Endodermal cell (in vitro differentiated cells): ENCODE results near the gene DOCK2. TPM values are rescaled to one million over a fixed set of nuclear protein-coding genes. Genes with fewer than 3 reads are reported as not detected.

Experiments used
- DNase-seq: peaks from one replicate; pipeline ENCODE4 v3.0.0-alpha.2; 2017
- H3K27ac ChIP-seq: 2 replicates; pipeline ENCODE4 v1.5.1; 2013; ENCODE audit warnings: mild to moderate bottlenecking, low read depth, low read length, moderate library complexity
- H3K27me3 ChIP-seq: 2 replicates; pipeline ENCODE4 v1.6.1; 2013; ENCODE audit warnings: mild to moderate bottlenecking, low read length, moderate library complexity; ENCODE audit not compliant: insufficient read depth, control insufficient read depth, poor library complexity, severe bottlenecking
- H3K36me3 ChIP-seq: 2 replicates; pipeline ENCODE4 v1.7.0; 2013; ENCODE audit warnings: mild to moderate bottlenecking, low read length, moderate library complexity; ENCODE audit not compliant: control insufficient read depth, insufficient read depth
- H3K4me1 ChIP-seq: one replicate; pipeline ENCODE4 v1.7.0; 2013; ENCODE audit warnings: low read length; ENCODE audit not compliant: control insufficient read depth, insufficient read depth
- H3K4me3 ChIP-seq: 2 replicates; pipeline ENCODE4 v1.5.1; 2013; ENCODE audit warnings: mild to moderate bottlenecking, low read length, moderate library complexity
- H3K9ac ChIP-seq: 2 replicates; pipeline ENCODE4 v1.6.1; 2013; ENCODE audit warnings: mild to moderate bottlenecking, low read length, moderate library complexity; ENCODE audit not compliant: poor library complexity, severe bottlenecking; ENCODE audit errors: extremely low read depth
- H3K9me3 ChIP-seq: 2 replicates; pipeline ENCODE4 v1.6.1; 2013; ENCODE audit warnings: mild to moderate bottlenecking, low read length, moderate library complexity; ENCODE audit not compliant: control insufficient read depth
- H3K27ac Mint-ChIP-seq: 2 replicates; pipeline ENCODE4 v1.8.0; 2020; ENCODE audit warnings: mixed read lengths
- H3K27me3 Mint-ChIP-seq: 2 replicates; pipeline ENCODE4 v1.8.0; 2021; ENCODE audit warnings: mild to moderate bottlenecking, mixed read lengths; ENCODE audit not compliant: insufficient read depth
- H3K36me3 Mint-ChIP-seq: 2 replicates; pipeline ENCODE4 v1.8.0; 2020; ENCODE audit warnings: low read depth, mixed read lengths
- H3K4me1 Mint-ChIP-seq: 2 replicates; pipeline ENCODE4 v1.8.0; 2020; ENCODE audit warnings: mixed read lengths
- H3K4me3 Mint-ChIP-seq: 2 replicates; pipeline ENCODE4 v1.8.0; 2020; ENCODE audit warnings: mild to moderate bottlenecking, moderate library complexity, mixed read lengths
- H3K9me3 Mint-ChIP-seq: 2 replicates; pipeline ENCODE4 v1.8.0; 2020; ENCODE audit warnings: mild to moderate bottlenecking, mixed read lengths
- CTCF ChIP-seq: fragments of 200-600 bp; sonication (generic); conservative IDR thresholded peaks from 2 replicates; pipeline ENCODE4 v1.5.0; 2021; ENCODE audit warnings: antibody characterized with exemption, mild to moderate bottlenecking
- WGBS, 2 experiments: methylation state at CpG; one replicate each; pipeline versions ENCODE4 v1.1.5 to v1.1.7; 2013; ENCODE audit warnings: missing lambda C conversion rate in 2 of 2, mixed read lengths in 1 of 2; ENCODE audit not compliant: insufficient coverage in 1 of 2, insufficient read length in 1 of 2; 5-methylcytosine and 5-hydroxymethylcytosine counted together
- total RNA-seq, 2 donors: library from RNA; stranded (reverse); fragmentation: NEBNext Ultra II Directional in 1 of 2; extraction: Animal tissue kit (Norgen Biotek cat#: 25700) in 1 of 2; gene quantifications; 2 replicates in 1 of 2; 3 replicates in 1 of 2; pipeline ENCODE4 v1.2.1, GENCODE V29; 2021

The DOCK2 gene
- total RNA-seq, 2 donors from 2014 or later: 2.6 to 3.9 TPM

DNA sequence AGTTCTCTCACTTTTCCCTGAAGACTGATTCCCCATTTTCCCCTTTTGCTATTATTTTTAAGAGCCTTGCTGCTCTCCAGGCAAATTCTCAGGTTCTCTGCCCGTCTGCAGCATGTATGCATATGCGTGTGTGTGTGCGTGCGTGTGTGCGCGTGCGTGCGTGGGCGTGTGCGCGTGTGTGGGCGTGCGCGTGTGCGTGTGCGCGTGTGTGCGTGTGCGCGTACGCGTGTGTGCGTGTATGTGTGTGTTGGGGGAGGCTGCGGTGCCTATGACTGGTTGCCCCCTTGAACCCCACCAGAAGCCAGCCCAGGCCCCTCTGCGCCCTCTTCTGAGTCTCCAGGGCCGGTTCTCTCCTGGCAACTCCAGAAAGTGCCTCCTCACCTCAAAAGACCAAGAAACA is 467.6 kb downstream of the DOCK2 start:
- H3K27ac ChIP-seq: no peak overlapping the region
- no peak overlapping the region for H3K27ac Mint-ChIP-seq

DNA sequence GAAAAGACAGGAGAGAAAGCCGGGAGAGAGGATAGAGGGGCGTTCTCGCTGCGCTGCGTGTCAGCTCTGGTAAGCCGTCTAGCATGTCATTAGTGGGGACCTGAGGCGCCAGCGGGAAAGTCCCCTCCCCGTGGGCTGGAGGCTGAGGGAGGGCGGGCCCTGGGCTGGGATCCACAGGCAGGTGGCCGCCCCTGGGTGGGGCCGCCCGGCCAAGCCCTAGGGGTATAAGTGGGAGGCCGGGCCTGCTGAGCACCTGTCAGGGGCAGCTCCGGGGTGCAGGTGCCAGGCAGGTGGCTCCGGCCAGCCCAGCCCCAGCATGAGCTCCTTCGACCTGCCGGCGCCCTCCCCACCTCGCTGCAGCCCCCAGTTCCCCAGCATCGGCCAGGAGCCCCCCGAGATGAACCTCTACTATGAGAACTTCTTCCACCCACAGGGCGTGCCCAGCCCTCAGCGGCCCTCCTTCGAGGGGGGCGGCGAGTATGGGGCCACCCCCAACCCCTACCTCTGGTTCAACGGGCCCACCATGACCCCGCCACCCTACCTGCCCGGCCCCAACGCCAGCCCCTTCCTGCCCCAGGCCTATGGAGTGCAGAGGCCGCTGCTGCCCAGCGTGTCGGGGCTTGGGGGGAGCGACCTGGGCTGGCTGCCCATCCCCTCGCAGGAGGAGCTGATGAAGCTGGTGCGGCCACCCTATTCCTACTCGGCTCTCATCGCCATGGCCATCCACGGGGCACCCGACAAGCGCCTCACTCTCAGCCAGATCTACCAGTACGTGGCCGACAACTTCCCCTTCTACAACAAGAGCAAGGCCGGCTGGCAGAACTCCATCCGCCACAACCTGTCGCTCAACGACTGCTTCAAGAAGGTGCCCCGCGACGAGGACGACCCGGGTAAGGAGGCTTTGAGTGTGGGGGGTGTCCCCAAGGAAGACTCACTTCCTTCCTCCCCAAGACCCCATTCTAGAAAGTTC is 468.9 kb downstream of the DOCK2 start, which contains the start of gene FOXI1:
Gene FOXI1, plus strand, starts transcription at position 256 of the 970 bp plus-strand sequence. Its CDS starts 61 bp downstream, at position 317.
- no peaks in the 10 kb centered on the region for H3K36me3 Mint-ChIP-seq
- H3K27ac ChIP-seq: no peak within 1 kb of the TSS
- H3K27me3 ChIP-seq: no peaks in the 10 kb centered on the region
- peaks cover 9% of the 10 kb centered on the region for H3K4me1 ChIP-seq
- H3K9ac ChIP-seq: no peak within 1 kb of the TSS
- no peak within 1 kb of the TSS for H3K4me3 ChIP-seq
- peaks cover 55% of the 10 kb centered on the region for H3K4me1 Mint-ChIP-seq
- peak within 1 kb of the TSS; percentile 29 for H3K4me3 Mint-ChIP-seq
- DNase-seq: peak; percentile 73
- WGBS, 2 experiments: 93 to 94% methylated on average over 22 to 53 of the region's 53 CpGs
- no peaks in the 10 kb centered on the region for H3K9me3 ChIP-seq
- no peaks in the 10 kb centered on the region for H3K36me3 ChIP-seq
- H3K27me3 Mint-ChIP-seq: peaks cover 37% of the 10 kb centered on the region
- no peaks in the 10 kb centered on the region for H3K9me3 Mint-ChIP-seq
- peak within 1 kb of the TSS; percentile 54 for H3K27ac Mint-ChIP-seq
- TF ChIP-seq CTCF: no peak

More for the DNA sequence above, 467.6 kb downstream of the DOCK2 start:
- Mint-ChIP-seq H3K9me3 (no peaks in the 10 kb centered on the region), H3K36me3 (no peaks in the 10 kb centered on the region), H3K4me3 (no peak overlapping the region), H3K4me1 (peaks cover 48% of the 10 kb centered on the region), H3K27me3 (peaks cover 35% of the 10 kb centered on the region)
- peak; percentile 36 for DNase-seq
- no peak overlapping the region for H3K4me3 ChIP-seq
- no peak overlapping the region for H3K9ac ChIP-seq
- WGBS, 2 experiments: 73 to 97% methylated on average over 10 to 26 of the region's 26 CpGs
- no peaks in the 10 kb centered on the region for H3K36me3 ChIP-seq
- H3K4me1 ChIP-seq: peaks cover 8% of the 10 kb centered on the region
- H3K27me3 ChIP-seq: no peaks in the 10 kb centered on the region
- no peaks in the 10 kb centered on the region for H3K9me3 ChIP-seq
- TF ChIP-seq CTCF: no peak

GRCh38 chr5:170107674-170108073 is 470.6 kb downstream of the DOCK2 start:
- Histone ChIP-seq H3K27me3 (no peaks in the 10 kb centered on the region), H3K4me3 (no peak overlapping the region), H3K4me1 (peaks cover 19% of the 10 kb centered on the region), H3K27ac (no peak overlapping the region), H3K9ac (no peak overlapping the region), H3K36me3 (no peaks in the 10 kb centered on the region), H3K9me3 (no peaks in the 10 kb centered on the region)
- TF ChIP-seq CTCF: no peak
- DNase-seq: no peak
- H3K4me1 Mint-ChIP-seq: peaks cover 69% of the 10 kb centered on the region
- peak overlapping the region; percentile 29 for H3K4me3 Mint-ChIP-seq
- 97 to 100% methylated on average over 1 to 2 of the region's 2 CpGs for WGBS, 2 experiments
- no peak overlapping the region for H3K27ac Mint-ChIP-seq
- no peaks in the 10 kb centered on the region for H3K36me3 Mint-ChIP-seq
- H3K27me3 Mint-ChIP-seq: peaks cover 47% of the 10 kb centered on the region
- no peaks in the 10 kb centered on the region for H3K9me3 Mint-ChIP-seq
